SK-N-SH treated with all-trans-retinoic acid at 6 μM for 48 hours (cell line): Measurements from ENCODE around the gene HMGXB4.

Source experiments
- ATAC-seq: fragments of 200-7000 bp; cut with Tn5 transposase; 3 replicates; pipeline ENCODE4 v1.9.1; 2020; ENCODE audit warnings: mild to moderate bottlenecking, moderate library complexity
- ARNTL ChIP-seq: fragments of 450-650 bp; formaldehyde crosslinking; IDR thresholded peaks from 2 replicates; pipeline ENCODE4 v1.5.0; 2020; ENCODE audit warnings: low read depth, mild to moderate bottlenecking, moderate library complexity, borderline replicate concordance
- BACH2 ChIP-seq: fragments of 250-450 bp; sonication (Bioruptor Pico); IDR thresholded peaks from 2 replicates; pipeline ENCODE4 v1.9.0; 2021; ENCODE audit warnings: mild to moderate bottlenecking, borderline replicate concordance
- CREB5 ChIP-seq: fragments of 250-450 bp; sonication (Bioruptor Pico); IDR thresholded peaks from 2 replicates; pipeline ENCODE4 v1.5.1; 2020; ENCODE audit warnings: low read depth, mild to moderate bottlenecking, moderate library complexity
- CSRNP3 ChIP-seq: fragments of 250-450 bp; sonication (Bioruptor Pico); IDR thresholded peaks from 2 replicates; pipeline ENCODE4 v1.5.1; 2021; ENCODE audit warnings: mild to moderate bottlenecking, moderate library complexity
- ESRRG ChIP-seq: fragments of 250-450 bp; sonication (Bioruptor Pico); IDR thresholded peaks from 2 replicates; pipeline ENCODE4 v1.6.1; 2021; ENCODE audit warnings: mild to moderate bottlenecking
- GLIS3 ChIP-seq: fragments of 250-450 bp; sonication (Bioruptor Pico); IDR thresholded peaks from 2 replicates; pipeline ENCODE4 v1.5.0; 2020; ENCODE audit warnings: mild to moderate bottlenecking, moderate library complexity
- ISL1 ChIP-seq: fragments of 250-450 bp; sonication (Bioruptor Pico); IDR thresholded peaks from 2 replicates; pipeline ENCODE4 v2.1.2; 2022; ENCODE audit warnings: mild to moderate bottlenecking, moderate library complexity
- OSR1 ChIP-seq: fragments of 250-450 bp; sonication (Bioruptor Pico); IDR thresholded peaks from 2 replicates; pipeline ENCODE4 v1.8.0; 2022; ENCODE audit warnings: moderate library complexity, mild to moderate bottlenecking, inconsistent platforms
- PATZ1 ChIP-seq: fragments of 250-450 bp; sonication (Bioruptor Pico); IDR thresholded peaks from 2 replicates; pipeline ENCODE4 v1.8.0; 2020; ENCODE audit warnings: mild to moderate bottlenecking, moderate library complexity, borderline replicate concordance
- PPARA ChIP-seq: fragments of 250-450 bp; sonication (Bioruptor Pico); IDR thresholded peaks from 2 replicates; pipeline ENCODE4 v1.5.0; 2020; ENCODE audit warnings: mild to moderate bottlenecking, borderline replicate concordance
- RARB ChIP-seq: fragments of 250-450 bp; sonication (Bioruptor Pico); IDR thresholded peaks from 2 replicates; pipeline ENCODE4 v1.8.0; 2021; ENCODE audit warnings: mild to moderate bottlenecking, moderate library complexity
- SNAI2 ChIP-seq: fragments of 250-450 bp; sonication (Bioruptor Pico); IDR thresholded peaks from 2 replicates; pipeline ENCODE4 v1.5.0; 2020; ENCODE audit warnings: mild to moderate bottlenecking, moderate library complexity
- TCF4 ChIP-seq: fragments of 250-450 bp; sonication (Bioruptor Pico); IDR thresholded peaks from 2 replicates; pipeline ENCODE4 v1.8.0; 2021; ENCODE audit warnings: mild to moderate bottlenecking, moderate library complexity, borderline replicate concordance
- TOX ChIP-seq: fragments of 250-450 bp; sonication (Bioruptor Pico); IDR thresholded peaks from 2 replicates; pipeline ENCODE4 v1.8.0; 2021; ENCODE audit warnings: mild to moderate bottlenecking, moderate library complexity, borderline replicate concordance
- ZFP3 ChIP-seq: fragments of 250-450 bp; sonication (Bioruptor Pico); IDR thresholded peaks from 2 replicates; pipeline ENCODE4 v1.5.0; 2020; ENCODE audit warnings: mild to moderate bottlenecking, moderate library complexity
- ZFP30 ChIP-seq: fragments of 450-650 bp; formaldehyde crosslinking; IDR thresholded peaks from 2 replicates; pipeline ENCODE4 v1.5.0; 2022; ENCODE audit warnings: mild to moderate bottlenecking, moderate library complexity
- ZNF565 ChIP-seq: fragments of 450-650 bp; formaldehyde crosslinking; conservative IDR thresholded peaks from 2 replicates; pipeline ENCODE4 v1.5.0; 2020; ENCODE audit warnings: low read depth, mild to moderate bottlenecking, moderate library complexity
- ZNF8 ChIP-seq: fragments of 450-650 bp; formaldehyde crosslinking; IDR thresholded peaks from 2 replicates; pipeline ENCODE4 v1.5.0; 2020; ENCODE audit warnings: mild to moderate bottlenecking, moderate library complexity
- TF ChIP-seq, protein P1 (sequence below): fragments of 250-450 bp; sonication (Bioruptor Pico); IDR thresholded peaks from 2 replicates; pipeline ENCODE4 v1.5.0; 2020; ENCODE audit warnings: mild to moderate bottlenecking, moderate library complexity
- TF ChIP-seq, protein P2 (sequence below): fragments of 250-450 bp; sonication (Bioruptor Pico); IDR thresholded peaks from 2 replicates; pipeline ENCODE4 v1.8.0; 2021; ENCODE audit warnings: low read depth, mild to moderate bottlenecking, moderate library complexity, borderline replicate concordance

Gene HMGXB4

DNA sequence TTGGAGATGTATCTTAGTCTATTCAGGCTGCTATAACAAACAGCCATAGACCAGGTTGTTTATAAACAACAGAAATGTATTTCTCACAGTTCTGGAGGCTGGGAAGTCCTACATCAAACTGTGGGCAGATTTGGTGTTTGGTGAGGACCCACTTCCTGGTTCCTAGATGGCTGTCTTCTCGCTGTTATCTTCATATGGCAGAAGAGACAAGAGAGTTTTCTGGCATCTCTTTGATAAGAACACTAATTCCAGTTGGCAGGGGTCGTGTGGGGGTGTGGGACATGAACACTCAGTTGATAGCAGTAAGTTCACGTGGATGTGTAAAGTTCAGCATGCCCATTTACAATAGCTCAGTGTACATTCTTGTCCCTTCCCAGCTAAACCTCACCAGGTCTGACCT is 41.3 kb upstream of the HMGXB4 start:
- TF ChIP-seq ISL1 (no peak), RARB (no peak), ESRRG (no peak), ZFP3 (no peak), TCF4 (CRISPR knock-in tag) (no peak), PPARA (CRISPR knock-in tag) (no peak), ARNTL (CRISPR knock-in tag) (no peak), OSR1 (CRISPR knock-in tag) (no peak), ZFP30 (CRISPR knock-in tag) (no peak), TOX (CRISPR knock-in tag) (no peak), SNAI2 (CRISPR knock-in tag) (no peak)
- TF ChIP-seq, protein P1, sequence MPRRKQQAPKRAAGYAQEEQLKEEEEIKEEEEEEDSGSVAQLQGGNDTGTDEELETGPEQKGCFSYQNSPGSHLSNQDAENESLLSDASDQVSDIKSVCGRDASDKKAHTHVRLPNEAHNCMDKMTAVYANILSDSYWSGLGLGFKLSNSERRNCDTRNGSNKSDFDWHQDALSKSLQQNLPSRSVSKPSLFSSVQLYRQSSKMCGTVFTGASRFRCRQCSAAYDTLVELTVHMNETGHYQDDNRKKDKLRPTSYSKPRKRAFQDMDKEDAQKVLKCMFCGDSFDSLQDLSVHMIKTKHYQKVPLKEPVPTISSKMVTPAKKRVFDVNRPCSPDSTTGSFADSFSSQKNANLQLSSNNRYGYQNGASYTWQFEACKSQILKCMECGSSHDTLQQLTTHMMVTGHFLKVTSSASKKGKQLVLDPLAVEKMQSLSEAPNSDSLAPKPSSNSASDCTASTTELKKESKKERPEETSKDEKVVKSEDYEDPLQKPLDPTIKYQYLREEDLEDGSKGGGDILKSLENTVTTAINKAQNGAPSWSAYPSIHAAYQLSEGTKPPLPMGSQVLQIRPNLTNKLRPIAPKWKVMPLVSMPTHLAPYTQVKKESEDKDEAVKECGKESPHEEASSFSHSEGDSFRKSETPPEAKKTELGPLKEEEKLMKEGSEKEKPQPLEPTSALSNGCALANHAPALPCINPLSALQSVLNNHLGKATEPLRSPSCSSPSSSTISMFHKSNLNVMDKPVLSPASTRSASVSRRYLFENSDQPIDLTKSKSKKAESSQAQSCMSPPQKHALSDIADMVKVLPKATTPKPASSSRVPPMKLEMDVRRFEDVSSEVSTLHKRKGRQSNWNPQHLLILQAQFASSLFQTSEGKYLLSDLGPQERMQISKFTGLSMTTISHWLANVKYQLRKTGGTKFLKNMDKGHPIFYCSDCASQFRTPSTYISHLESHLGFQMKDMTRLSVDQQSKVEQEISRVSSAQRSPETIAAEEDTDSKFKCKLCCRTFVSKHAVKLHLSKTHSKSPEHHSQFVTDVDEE (CRISPR knock-in tag) = no peak
- no peak for ATAC-seq

DNA sequence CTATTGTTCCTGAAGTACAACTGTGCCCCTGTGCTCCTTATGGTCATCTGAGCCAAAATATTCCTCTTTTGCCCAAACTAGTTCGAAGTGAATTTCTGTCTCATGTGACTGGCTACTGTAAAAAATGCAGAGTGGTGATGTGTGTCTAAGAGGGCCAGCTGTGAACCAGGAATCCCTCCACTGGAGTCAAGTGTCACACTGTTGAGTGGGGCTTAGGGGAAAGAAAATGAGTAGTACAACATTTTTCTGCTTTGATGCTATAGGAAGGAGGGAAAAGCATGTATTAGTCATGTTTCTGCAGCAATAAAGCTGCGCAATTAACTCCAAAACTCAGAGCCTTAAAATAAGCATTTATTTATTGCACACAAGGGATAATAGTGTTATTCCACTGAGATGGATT is 39.8 kb upstream of the HMGXB4 start:
- TF ChIP-seq, protein P1 (CRISPR knock-in tag) = no peak
- TF ChIP-seq ISL1 (no peak), CSRNP3 (CRISPR knock-in tag) (no peak), GLIS3 (CRISPR knock-in tag) (no peak), RARB (no peak), CREB5 (CRISPR knock-in tag) (no peak), ARNTL (CRISPR knock-in tag) (no peak), TCF4 (CRISPR knock-in tag) (no peak), OSR1 (CRISPR knock-in tag) (no peak), TOX (CRISPR knock-in tag) (no peak), ZNF565 (no peak), BACH2 (CRISPR knock-in tag) (no peak), ZFP30 (CRISPR knock-in tag) (no peak), ZNF8 (CRISPR knock-in tag) (no peak), ESRRG (no peak), PATZ1 (CRISPR knock-in tag) (no peak)
- TF ChIP-seq, protein P2, sequence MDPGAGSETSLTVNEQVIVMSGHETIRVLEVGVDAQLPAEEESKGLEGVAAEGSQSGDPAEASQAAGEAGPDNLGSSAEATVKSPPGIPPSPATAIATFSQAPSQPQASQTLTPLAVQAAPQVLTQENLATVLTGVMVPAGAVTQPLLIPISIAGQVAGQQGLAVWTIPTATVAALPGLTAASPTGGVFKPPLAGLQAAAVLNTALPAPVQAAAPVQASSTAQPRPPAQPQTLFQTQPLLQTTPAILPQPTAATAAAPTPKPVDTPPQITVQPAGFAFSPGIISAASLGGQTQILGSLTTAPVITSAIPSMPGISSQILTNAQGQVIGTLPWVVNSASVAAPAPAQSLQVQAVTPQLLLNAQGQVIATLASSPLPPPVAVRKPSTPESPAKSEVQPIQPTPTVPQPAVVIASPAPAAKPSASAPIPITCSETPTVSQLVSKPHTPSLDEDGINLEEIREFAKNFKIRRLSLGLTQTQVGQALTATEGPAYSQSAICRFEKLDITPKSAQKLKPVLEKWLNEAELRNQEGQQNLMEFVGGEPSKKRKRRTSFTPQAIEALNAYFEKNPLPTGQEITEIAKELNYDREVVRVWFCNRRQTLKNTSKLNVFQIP (CRISPR knock-in tag) = no peak
- no peak for ATAC-seq
